GM21737 (cell line): Measurements from ENCODE around the gene CCDC120.

Source experiments
- ATAC-seq: cut with Tn5 transposase; IDR thresholded peaks from one replicate; pipeline ENCODE4 v1.9.1; 2021; ENCODE audit warnings: mild to moderate bottlenecking, moderate library complexity; ENCODE audit not compliant: unreplicated experiment

The CCDC120 gene

GRCh38 chrX:49061490-49061889 lies 2.7 kb downstream of the CCDC120 start:
- ATAC-seq: no peak

GRCh38 chrX:49061916-49062315 lies 3.1 kb downstream of the CCDC120 start:
- ATAC-seq: no peak

DNA sequence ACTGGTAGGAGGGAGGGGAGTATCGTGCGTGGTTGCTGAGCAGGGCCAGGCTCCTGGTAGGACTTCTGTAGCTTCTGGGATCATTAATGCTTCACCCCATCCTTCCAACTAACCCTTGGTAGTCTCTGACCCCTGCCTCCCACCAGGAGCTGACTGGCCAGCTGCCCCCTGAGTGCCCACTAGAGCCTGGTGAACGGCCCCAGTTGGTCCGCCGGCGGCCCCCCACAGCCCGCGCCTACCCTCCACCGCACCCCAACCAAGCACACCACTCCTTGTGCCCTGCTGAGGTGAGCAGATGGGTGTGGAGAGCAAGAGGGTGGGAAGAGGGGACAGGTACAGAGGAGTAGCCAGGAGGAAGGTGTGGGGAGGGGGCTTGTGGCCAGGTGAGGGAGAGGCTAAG lies 4.9 kb downstream of the CCDC120 start:
- ATAC-seq: no peak

GRCh38 chrX:49064303-49064702 lies 5.5 kb downstream of the CCDC120 start:
- no peak for ATAC-seq

DNA sequence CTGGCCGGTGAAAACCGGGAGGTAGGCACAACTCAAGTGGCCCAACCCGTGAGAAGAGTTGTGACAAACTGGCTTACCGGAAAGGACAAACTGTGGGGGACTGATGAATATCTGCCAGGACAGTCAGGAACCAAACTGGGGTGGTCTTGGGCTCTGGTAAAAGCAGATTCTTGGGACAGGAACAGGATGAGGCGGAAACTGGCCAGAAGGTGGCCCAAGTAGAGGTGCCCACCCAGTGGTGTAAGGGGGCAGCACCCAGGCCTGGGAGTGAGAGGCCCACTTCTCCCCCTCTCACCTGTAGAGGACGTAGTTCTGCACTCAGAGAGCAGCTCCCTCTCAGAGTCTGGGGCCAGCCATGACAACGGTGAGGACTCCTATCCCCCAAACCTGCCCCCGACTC lies 5.9 kb downstream of the CCDC120 start:
- no peak for ATAC-seq

DNA sequence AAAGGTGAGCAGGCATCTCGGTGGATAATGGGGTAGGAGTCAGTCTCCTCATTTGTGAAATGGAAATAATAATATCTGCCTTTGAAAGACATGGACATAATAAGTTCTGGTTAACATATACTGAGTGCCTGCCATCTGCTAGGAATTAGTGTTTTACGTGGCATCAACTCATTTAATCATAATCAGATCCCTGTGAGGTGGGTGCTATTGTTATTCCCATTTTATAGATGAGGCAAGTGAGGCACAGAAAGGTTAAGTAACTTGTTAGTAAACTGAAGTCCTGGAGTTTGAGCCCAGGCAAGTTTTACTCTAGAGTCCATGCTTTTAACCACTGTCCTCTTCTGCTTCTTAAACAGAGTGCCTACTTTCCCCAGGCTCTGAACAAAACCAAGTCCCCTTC lies 7.5 kb downstream of the CCDC120 start:
- ATAC-seq: no peak

GRCh38 chrX:49066690-49067089 lies 7.9 kb downstream of the CCDC120 start:
- ATAC-seq: no peak

- ATAC-seq: no peak
These were observed 8.7 kb downstream of the CCDC120 start for GRCh38 chrX:49067285-49068120.

GRCh38 chrX:49069038-49069437 lies 10.2 kb downstream of the CCDC120 start:
- no peak for ATAC-seq

GRCh38 chrX:49070988-49071387 lies 12.2 kb downstream of the CCDC120 start:
- no peak for ATAC-seq

DNA sequence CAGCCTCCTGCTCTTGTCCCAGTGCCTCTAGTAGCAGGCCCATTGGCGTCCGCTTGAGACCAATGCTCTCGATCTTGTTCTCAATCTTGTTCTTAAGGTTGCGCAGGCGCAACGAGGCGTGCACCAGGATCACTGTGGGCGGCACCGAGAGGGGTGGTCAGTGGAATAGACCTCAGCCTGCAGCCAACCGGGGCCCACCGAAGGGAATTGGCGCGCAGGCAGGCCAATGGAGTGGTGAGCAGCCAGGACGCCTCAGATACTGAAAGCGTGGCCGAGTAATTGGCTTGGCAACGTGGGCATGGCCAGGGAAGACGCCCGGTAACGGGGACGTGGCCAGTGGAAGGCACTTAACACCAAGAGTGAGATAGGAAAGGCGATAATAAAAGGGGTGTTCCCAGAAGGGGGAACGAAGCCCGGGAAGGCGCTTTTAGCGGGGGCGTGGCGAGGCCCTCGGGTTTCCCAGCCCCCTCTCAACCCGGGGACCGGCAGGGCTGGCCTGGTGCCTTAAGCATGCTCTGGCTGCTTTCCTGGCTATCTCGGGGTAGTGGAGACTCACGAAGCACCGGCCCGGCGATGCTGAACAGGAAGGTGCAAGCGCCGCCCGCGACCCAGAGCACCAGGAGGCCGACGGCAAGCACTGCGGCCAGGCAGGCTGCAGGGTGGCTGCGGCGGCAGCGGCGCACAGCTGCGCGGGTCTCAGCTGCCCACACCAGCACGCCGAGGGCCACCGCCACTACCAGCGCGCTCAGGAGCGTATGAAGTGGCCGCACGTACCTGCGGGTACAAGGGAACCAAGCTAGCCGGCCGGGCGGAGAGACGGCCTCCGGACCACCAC lies 13.3 kb downstream of the CCDC120 start:
- ATAC-seq: no peak

DNA sequence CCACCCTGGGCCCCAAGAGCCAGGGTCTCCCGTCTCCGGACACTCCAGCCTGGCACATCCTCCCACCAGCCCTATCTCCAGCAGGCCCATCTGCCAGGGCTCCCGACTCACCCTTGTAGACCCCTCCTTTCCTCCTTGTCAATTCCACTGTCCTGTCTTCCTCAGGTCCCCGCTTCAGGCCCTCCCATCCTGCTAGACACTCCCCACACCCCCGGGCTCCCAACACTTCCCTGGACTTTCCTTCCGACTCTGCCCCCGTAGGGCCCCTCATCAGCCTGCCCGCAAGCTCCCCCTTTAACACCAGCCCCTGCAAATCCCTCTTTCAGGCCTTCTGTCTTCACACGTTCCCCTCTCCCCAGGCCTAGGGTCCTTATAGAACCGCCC lies 13.9 kb downstream of the CCDC120 start:
- no peak for ATAC-seq

DNA sequence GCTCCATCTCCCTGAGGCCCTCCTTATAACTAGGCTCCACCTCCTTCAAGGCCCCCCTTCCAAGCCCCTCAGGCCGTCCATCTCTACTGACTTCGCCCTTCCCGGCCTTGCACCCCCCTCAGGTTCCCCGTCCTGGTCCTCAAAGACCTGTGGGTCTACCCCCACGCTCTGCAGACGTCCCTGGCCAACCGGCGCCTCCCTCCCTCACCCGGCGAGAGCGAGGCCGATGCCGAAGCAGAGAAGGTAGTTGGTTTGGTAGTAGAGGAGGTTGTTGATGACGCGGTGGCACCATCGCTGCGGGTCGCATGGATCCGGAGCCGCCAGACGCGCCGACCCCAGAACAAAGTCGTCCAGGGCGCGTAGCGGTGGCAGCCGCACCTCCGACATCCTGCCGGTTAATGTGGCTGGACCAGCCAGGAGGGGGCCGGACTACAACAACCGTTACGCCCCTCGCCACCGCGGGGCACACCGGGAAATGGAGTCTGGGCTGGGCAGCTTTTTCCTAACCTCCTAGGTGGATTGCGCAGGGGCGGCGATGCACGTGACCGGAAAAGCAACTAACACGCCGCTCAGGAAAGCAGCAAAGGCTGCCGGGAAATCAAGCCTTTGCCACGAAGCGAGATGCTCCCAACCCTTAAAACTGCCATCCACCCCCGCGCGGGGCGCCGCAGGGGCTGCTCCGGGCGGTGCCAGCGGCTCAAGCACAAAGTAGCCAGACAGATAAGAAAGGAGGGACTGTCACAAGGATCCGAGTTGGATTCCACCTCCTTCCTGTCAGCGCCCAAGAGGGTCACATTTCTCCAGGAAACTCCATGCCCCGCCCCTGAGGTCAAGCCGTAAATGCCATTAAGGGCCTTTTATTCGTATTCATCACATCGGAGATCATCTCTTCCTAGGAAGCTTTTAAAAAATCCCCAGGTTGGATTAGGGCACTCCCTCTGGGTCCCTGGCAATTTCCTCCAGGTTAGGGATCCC lies 15.1 kb downstream of the CCDC120 start, which contains the start of gene PRAF2:
TSS of gene PRAF2 (minus strand) at position 402 of the 975 bp plus-strand sequence. CDS start at position 387, 15 bp downstream.
- ATAC-seq: peak; percentile 91

- no peak for ATAC-seq
These were observed 16.5 kb downstream of the CCDC120 start for GRCh38 chrX:49075347-49075746.

- ATAC-seq: no peak
These were observed 19.1 kb downstream of the CCDC120 start for GRCh38 chrX:49077941-49078340.

DNA sequence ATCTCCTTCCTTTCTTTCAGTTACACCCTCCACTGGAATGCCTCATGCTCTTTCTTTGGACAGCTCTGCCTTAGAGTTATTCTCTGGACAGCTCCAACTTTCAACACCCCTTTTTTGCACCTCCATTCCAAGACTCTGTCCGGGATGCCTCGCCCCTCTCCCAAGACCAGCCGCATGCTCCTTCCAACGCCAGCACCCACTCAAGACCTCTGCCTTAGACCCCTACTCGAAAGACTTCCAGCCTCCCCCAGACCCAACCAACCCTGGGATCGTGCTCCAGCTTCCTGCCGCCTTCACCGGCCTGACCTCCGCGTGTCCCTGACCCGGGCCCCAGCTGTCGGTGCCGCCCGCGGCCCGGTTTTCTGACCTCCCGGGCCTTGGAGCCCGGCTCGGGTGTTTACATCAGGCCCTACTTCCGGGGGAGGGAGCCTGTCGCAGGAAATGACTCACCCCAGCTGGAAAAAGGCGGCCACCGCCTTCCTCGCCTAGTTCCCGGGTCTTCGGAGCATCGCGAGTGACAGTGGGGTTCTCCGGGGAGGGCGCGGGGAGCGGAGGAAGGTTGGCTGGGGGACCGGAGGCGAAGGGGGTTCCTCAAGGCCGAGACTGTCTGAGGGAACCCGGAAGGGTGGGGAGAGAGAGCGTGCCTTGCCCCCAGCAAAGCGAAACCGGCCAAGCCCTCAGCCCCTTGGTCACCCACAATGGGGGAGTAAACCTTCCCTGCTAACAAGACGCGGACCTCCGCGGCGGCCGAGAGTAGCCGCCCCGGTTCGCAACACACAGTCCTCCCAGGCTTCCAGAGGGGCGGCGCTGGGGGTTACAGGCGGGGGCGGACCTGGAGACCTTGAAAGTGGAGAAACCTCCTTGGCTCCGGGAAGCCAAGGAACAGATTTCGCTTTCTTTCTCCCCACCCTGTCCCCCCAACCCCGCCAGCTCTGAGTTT lies 21.0 kb downstream of the CCDC120 start, which contains the start of gene WDR45:
TSS of gene WDR45 (minus strand) at position 399 of the 940 bp plus-strand sequence. CDS start 1,792 bp downstream, outside the sequence.
- no peak for ATAC-seq

GRCh38 chrX:49082271-49082871 lies 23.6 kb downstream of the CCDC120 start:
- ATAC-seq: no peak

GRCh38 chrX:49089553-49089952 lies 30.8 kb downstream of the CCDC120 start:
- no peak for ATAC-seq

DNA sequence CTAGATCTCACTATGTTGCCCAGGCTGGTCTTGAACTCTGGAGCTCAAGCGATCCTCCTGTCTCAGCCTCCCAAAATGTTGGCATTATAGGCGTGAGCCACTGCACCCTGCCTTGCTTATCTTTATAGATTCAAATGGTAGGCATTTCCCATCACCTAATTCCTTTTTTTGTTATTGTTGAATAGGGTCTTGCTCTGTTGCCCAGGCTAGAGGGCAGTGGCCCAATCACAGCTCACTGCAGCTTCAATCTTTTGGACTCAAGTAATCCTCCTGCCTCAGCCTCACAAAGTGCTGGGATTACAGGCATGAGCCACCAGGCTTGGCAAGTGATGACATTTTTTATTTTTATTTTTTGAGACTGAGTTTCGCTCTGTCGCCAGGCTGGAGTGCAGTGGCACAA lies 37.6 kb downstream of the CCDC120 start:
- no peak for ATAC-seq
